Parathyroid adenoma (tissue), 2 donors: ENCODE measurements around the gene MORF4L1.
"Not testable (repeated sequence)": the region's sequence is repeated elsewhere in the genome, so short reads cannot be mapped to it uniquely, and the experiment has no call there.

Experiments
- H2AFZ ChIP-seq: fragments of 300-600 bp; sonication (generic); one replicate; pipeline ENCODE4 v1.7.0; 2017; ENCODE audit warnings: antibody characterized with exemption, mild to moderate bottlenecking
- H3K27ac ChIP-seq: fragments of 300-600 bp; sonication (generic); one replicate; pipeline ENCODE4 v1.7.0; 2017
- H3K27me3 ChIP-seq: fragments of 300-600 bp; sonication (generic); one replicate; pipeline ENCODE4 v1.7.0; 2017; ENCODE audit warnings: low read length; ENCODE audit not compliant: control insufficient read depth, insufficient read depth
- H3K36me3 ChIP-seq: fragments of 300-600 bp; sonication (generic); one replicate; pipeline ENCODE4 v1.7.0; 2017; ENCODE audit warnings: low read length; ENCODE audit not compliant: control insufficient read depth, insufficient read depth
- H3K4me1 ChIP-seq: fragments of 300-600 bp; sonication (generic); one replicate; pipeline ENCODE4 v1.7.0; 2017; ENCODE audit warnings: control low read depth
- H3K4me2 ChIP-seq: fragments of 300-600 bp; sonication (generic); one replicate; pipeline ENCODE4 v1.7.0; 2017; ENCODE audit warnings: low read length
- H3K4me3 ChIP-seq: fragments of 300-600 bp; sonication (generic); one replicate; pipeline ENCODE4 v1.7.0; 2017; ENCODE audit warnings: low read depth, low read length
- H3K79me2 ChIP-seq: fragments of 300-600 bp; sonication (generic); one replicate; pipeline ENCODE4 v1.7.0; 2017; ENCODE audit warnings: control low read depth
- H3K9ac ChIP-seq: fragments of 300-600 bp; sonication (generic); one replicate; pipeline ENCODE4 v1.7.0; 2017; ENCODE audit warnings: mild to moderate bottlenecking
- H3K9me3 ChIP-seq: fragments of 300-600 bp; sonication (generic); one replicate; pipeline ENCODE4 v1.7.0; 2017; ENCODE audit warnings: low read length; ENCODE audit not compliant: control insufficient read depth
- TF ChIP-seq, protein P1 (sequence below): fragments of 300-600 bp; sonication (generic); IDR thresholded peaks from one replicate; pipeline ENCODE4 v1.7.0; 2017; ENCODE audit warnings: antibody characterized with exemption, mild to moderate bottlenecking
- donor health status: primary hyperparathyroidism.

MORF4L1 gene

DNA sequence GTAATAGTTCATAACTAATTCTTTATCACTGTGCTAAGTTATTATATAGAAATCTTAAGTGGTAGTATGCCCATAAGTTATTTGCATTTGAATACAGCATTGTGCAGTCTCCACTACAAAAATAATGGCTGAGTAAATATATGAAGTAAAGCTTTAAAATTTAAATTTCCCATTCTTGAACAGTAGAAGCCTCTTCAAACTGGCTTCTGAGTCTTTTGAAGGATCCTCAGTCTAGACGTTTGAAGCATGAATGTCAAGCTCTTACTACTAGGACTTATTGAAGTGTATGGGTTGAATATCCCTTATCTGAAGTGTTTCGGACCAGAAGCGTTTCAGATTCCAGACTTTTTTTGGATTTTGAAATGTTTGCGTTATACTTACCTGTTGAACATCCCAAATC, 16.3 kb downstream of the MORF4L1 start:
- no peaks in the 10 kb centered on the region for H3K27me3 ChIP-seq
- no peaks in the 10 kb centered on the region for H3K9me3 ChIP-seq
- H3K27ac ChIP-seq, result no peak overlapping the region
- TF ChIP-seq, protein P1, sequence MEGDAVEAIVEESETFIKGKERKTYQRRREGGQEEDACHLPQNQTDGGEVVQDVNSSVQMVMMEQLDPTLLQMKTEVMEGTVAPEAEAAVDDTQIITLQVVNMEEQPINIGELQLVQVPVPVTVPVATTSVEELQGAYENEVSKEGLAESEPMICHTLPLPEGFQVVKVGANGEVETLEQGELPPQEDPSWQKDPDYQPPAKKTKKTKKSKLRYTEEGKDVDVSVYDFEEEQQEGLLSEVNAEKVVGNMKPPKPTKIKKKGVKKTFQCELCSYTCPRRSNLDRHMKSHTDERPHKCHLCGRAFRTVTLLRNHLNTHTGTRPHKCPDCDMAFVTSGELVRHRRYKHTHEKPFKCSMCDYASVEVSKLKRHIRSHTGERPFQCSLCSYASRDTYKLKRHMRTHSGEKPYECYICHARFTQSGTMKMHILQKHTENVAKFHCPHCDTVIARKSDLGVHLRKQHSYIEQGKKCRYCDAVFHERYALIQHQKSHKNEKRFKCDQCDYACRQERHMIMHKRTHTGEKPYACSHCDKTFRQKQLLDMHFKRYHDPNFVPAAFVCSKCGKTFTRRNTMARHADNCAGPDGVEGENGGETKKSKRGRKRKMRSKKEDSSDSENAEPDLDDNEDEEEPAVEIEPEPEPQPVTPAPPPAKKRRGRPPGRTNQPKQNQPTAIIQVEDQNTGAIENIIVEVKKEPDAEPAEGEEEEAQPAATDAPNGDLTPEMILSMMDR, result no peak
- no peak overlapping the region for H2AFZ ChIP-seq
- no peak overlapping the region for H3K9ac ChIP-seq
- no peak overlapping the region for H3K4me3 ChIP-seq
- H3K36me3 ChIP-seq, result peaks cover 3% of the 10 kb centered on the region
- peaks cover 5% of the 10 kb centered on the region for H3K79me2 ChIP-seq
- no peaks in the 10 kb centered on the region for H3K4me1 ChIP-seq
- no peak overlapping the region for H3K4me2 ChIP-seq

DNA sequence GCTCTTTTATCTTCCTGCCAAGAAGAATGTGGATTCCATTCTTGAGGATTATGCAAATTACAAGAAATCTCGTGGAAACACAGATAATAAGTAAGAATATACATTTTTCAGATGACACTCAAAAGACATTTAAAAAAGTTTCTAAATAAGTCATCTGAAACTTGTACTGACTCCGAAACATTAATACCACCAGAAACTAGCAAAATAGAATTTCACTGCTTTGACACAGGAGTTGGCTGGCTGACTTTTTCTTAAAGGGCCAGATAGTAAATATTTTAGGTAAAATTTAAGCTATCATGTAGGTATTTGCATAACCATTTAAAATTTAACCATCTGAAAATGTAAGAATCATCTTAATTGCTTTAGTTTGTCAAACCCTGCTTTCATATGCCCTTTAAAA, 20.8 kb downstream of the MORF4L1 start:
- Histone ChIP-seq H3K27ac (no peak overlapping the region), H3K27me3 (no peaks in the 10 kb centered on the region), H3K4me1 (no peaks in the 10 kb centered on the region), H2AFZ (no peak overlapping the region), H3K9me3 (no peaks in the 10 kb centered on the region), H3K36me3 (peaks cover 3% of the 10 kb centered on the region), H3K4me2 (no peak overlapping the region), H3K79me2 (no peaks in the 10 kb centered on the region), H3K4me3 (no peak overlapping the region), H3K9ac (no peak overlapping the region)
- TF ChIP-seq, protein P1, result no peak

- H3K9ac ChIP-seq, result no peak overlapping the region
- no peaks in the 10 kb centered on the region for H3K79me2 ChIP-seq
- no peak overlapping the region for H3K4me2 ChIP-seq
- no peaks in the 10 kb centered on the region for H3K4me1 ChIP-seq
- no peaks in the 10 kb centered on the region for H3K27me3 ChIP-seq
- peaks cover 1% of the 10 kb centered on the region for H3K36me3 ChIP-seq
- no peak overlapping the region for H3K4me3 ChIP-seq
- H2AFZ ChIP-seq, result no peak overlapping the region
- H3K27ac ChIP-seq, result no peak overlapping the region
- TF ChIP-seq, protein P1, result no peak
- no peaks in the 10 kb centered on the region for H3K9me3 ChIP-seq
Observed at GRCh38 chr15:78895471-78895870, 22.8 kb downstream of the MORF4L1 start.

- Histone ChIP-seq H3K4me1 (no peaks in the 10 kb centered on the region), H3K4me3 (no peak overlapping the region), H2AFZ (no peak overlapping the region), H3K27me3 (no peaks in the 10 kb centered on the region), H3K9me3 (no peaks in the 10 kb centered on the region), H3K27ac (no peak overlapping the region), H3K79me2 (no peaks in the 10 kb centered on the region), H3K36me3 (no peaks in the 10 kb centered on the region), H3K9ac (no peak overlapping the region), H3K4me2 (no peak overlapping the region)
- TF ChIP-seq, protein P1, result no peak
Observed at GRCh38 chr15:78898540-78898939, 25.9 kb downstream of the MORF4L1 start.

DNA sequence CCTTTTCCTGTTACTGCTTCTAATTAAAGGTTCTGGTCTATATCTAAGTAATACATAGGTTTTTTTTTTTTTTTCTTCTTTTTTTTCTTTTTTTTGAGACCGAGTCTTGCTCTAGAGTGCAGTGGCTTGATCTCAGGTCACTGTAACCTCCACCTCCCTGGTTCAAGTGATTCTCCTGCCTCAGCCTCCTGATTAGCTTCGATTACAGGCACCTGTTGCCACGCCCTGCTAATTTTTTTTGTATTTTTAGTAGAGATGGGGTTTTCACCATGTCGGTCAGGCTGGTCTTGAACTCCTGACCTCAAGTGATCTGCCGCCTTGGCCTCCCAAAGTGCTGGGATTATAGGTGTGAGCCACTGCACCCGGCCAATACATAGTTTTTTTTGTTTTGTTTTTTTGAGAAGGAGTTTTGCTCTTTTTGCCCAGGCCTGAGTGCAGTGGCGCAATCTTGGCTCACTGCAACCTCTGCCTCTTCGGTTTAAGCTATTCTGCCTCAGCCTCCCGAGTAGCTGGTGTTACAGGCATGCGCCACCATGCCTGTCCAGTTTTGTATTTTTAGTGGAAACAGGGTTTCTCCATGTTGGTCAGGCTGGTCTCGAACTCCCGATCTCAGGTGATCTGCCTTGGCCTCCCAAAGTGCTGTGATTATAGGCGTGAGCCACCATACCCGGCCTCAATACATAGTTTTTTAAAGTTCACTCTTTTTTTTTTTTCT, 28.3 kb downstream of the MORF4L1 start:
- H2AFZ ChIP-seq, H3K9me3 ChIP-seq, H3K79me2 ChIP-seq, H3K36me3 ChIP-seq, H3K27ac ChIP-seq, H3K4me3 ChIP-seq, H3K4me2 ChIP-seq, H3K4me1 ChIP-seq, H3K27me3 ChIP-seq, H3K9ac ChIP-seq: not testable (repeated sequence)

- H3K4me3 ChIP-seq, H3K27me3 ChIP-seq, H3K36me3 ChIP-seq, H3K9me3 ChIP-seq, H2AFZ ChIP-seq, H3K79me2 ChIP-seq, H3K9ac ChIP-seq, H3K4me1 ChIP-seq: not testable (repeated sequence)
- Histone ChIP-seq H3K27ac (peak overlapping the region; percentile 64), H3K4me2 (peak overlapping the region; percentile 31)
Observed at GRCh38 chr15:78902281-78903032, 29.8 kb downstream of the MORF4L1 start.
